Endometrial microvascular endothelial cells (primary cell): ENCODE results near the gene SLC45A3. TPM values are rescaled to one million over a fixed set of nuclear protein-coding genes. Genes with fewer than 3 reads are reported as not detected.

Experiments used
- in situ Hi-C: cut with HindIII; loops from 2 replicates; pipeline ENCODE4 v1.10.0; 2017; ENCODE audit warnings: low sequenced_read_pairs, low pct_unique_long_range_greater_than_20kb; ENCODE audit errors: inconsistent ontology term
- total RNA-seq: library from RNA; depleted of rRNA; stranded (reverse); fragments of >200 nt; gene quantifications from one replicate; pipeline ENCODE4 v1.2.3, GENCODE V29; 2015; ENCODE audit errors: inconsistent ontology term

The SLC45A3 gene
- total RNA-seq, 1 donor from 2014 or later: 22.3 TPM

- in situ Hi-C loops: no loop called here
Measured at GRCh38 chr1:205626216-205626615, 54.1 kb downstream of the SLC45A3 start.

GRCh38 chr1:205623646-205624045 is 56.7 kb downstream of the SLC45A3 start:
- in situ Hi-C loops: no loop called here

- in situ Hi-C loops: no loop called here
Measured at GRCh38 chr1:205620269-205620668, 60.0 kb downstream of the SLC45A3 start.

GRCh38 chr1:205619376-205619775 is 60.9 kb downstream of the SLC45A3 start:
- in situ Hi-C loops: no loop called here

GRCh38 chr1:205616563-205617293 is 63.6 kb downstream of the SLC45A3 start:
- in situ Hi-C loops: no loop called here

- in situ Hi-C loops: no loop called here
Measured at GRCh38 chr1:205615789-205616188, 64.5 kb downstream of the SLC45A3 start.

GRCh38 chr1:205613854-205614412 is 66.4 kb downstream of the SLC45A3 start:
- in situ Hi-C loops: no loop called here

GRCh38 chr1:205612556-205612955 is 67.8 kb downstream of the SLC45A3 start:
- in situ Hi-C loops: no loop called here

GRCh38 chr1:205612104-205612503 is 68.2 kb downstream of the SLC45A3 start:
- in situ Hi-C loops: no loop called here

GRCh38 chr1:205610901-205611466 is 69.3 kb downstream of the SLC45A3 start:
- in situ Hi-C loops: no loop called here

- in situ Hi-C loops: no loop called here
Measured at GRCh38 chr1:205610036-205610435, 70.3 kb downstream of the SLC45A3 start.

Other genes starting within 250 kb of the SLC45A3 start
- gene BLACAT1, start 224.5 kb downstream of the SLC45A3 start, total RNA-seq: not detected
- 0.93 TPM for gene CDK18, start 175.8 kb downstream of the SLC45A3 start, total RNA-seq
- 28.9 TPM for gene ELK4, start 48.5 kb downstream of the SLC45A3 start, total RNA-seq
- 120 TPM for gene NUCKS1, start 69.7 kb upstream of the SLC45A3 start, total RNA-seq
- 29.9 TPM for gene RAB29, start 95.0 kb upstream of the SLC45A3 start, total RNA-seq
- 17.1 TPM for gene SLC41A1, start 132.7 kb upstream of the SLC45A3 start, total RNA-seq
- not detected for gene PM20D1, start 169.6 kb upstream of the SLC45A3 start, total RNA-seq